NT2/D1 (cell line): ENCODE measurements around the gene TRIOBP.

Experiments used
- SUZ12 ChIP-seq: IDR thresholded peaks from 2 replicates; pipeline ENCODE4 v1.6.1; 2011; ENCODE audit not compliant: insufficient read length, insufficient read depth; ENCODE audit errors: extremely low read depth
- ZNF274 ChIP-seq: IDR thresholded peaks from 2 replicates; pipeline ENCODE4 v1.6.1; 2011; ENCODE audit warnings: mild to moderate bottlenecking, low read depth, low read length

GRCh38 chr22:37775785-37776638 lies 79.2 kb downstream of the TRIOBP start:
- TF ChIP-seq ZNF274 (no peak), SUZ12 (no peak)
